Astrocyte (in vitro differentiated cells and primary cell): ENCODE measurements around the gene SETDB2.

Experiments used
- CTCF ChIP-seq: IDR thresholded peaks from 2 replicates; pipeline ENCODE4 v1.5.1; 2011; ENCODE audit warnings: low read depth, mild to moderate bottlenecking, inconsistent platforms, low read length, moderate library complexity; ENCODE audit not compliant: insufficient read depth
- EZH2 ChIP-seq: IDR thresholded peaks from 2 replicates; pipeline ENCODE4 v1.6.1; 2012; ENCODE audit warnings: mild to moderate bottlenecking, low read length, inconsistent platforms; ENCODE audit not compliant: insufficient read depth

- TF ChIP-seq CTCF (no peak), EZH2 (no peak)
Measured at GRCh38 chr13:49494645-49495044, 50.6 kb downstream of the SETDB2 start.
